Ovary (tissue), 9 donors: ENCODE measurements around the gene SLC30A5. TPM values are rescaled to one million over a fixed set of nuclear protein-coding genes. Genes with fewer than 3 reads are reported as not detected.

Experiments used
- DNase-seq, 5 donors: peaks; one replicate each; pipeline ENCODE4 v3.0.0-alpha.2; 2019 to 2020
- H3K27ac ChIP-seq, 2 donors: fragments of 200-600 bp; one replicate each; pipeline versions ENCODE4 v1.5.1 to v1.8.0; 2019 to 2022
- H3K27me3 ChIP-seq: fragments of 200-600 bp; one replicate; pipeline ENCODE4 v1.8.0; 2022
- H3K36me3 ChIP-seq: fragments of 200-600 bp; sonication (generic); one replicate; pipeline ENCODE4 v1.5.1; 2019
- H3K4me1 ChIP-seq: one replicate; pipeline ENCODE4 v1.8.1; 2013; ENCODE audit warnings: mild to moderate bottlenecking, moderate library complexity; ENCODE audit not compliant: insufficient read depth
- H3K4me3 ChIP-seq: fragments of 200-600 bp; sonication (generic); one replicate; pipeline ENCODE4 v1.5.1; 2017
- H3K9me3 ChIP-seq, 2 donors: fragments of 200-600 bp in 1 of 2; sonication (generic) in 1 of 2; one replicate each; pipeline versions ENCODE4 v1.5.1 to v1.8.1; 2013 to 2019; ENCODE audit warnings: mild to moderate bottlenecking in 1 of 2, moderate library complexity in 1 of 2
- EP300 ChIP-seq: sonication (generic); formaldehyde crosslinking; IDR thresholded peaks from one replicate; pipeline ENCODE4 v1.6.1; 2017; ENCODE audit warnings: antibody characterized with exemption
- POLR2A ChIP-seq: fragments of 450-650 bp; IDR thresholded peaks from one replicate; pipeline ENCODE4 v1.6.1; 2017; ENCODE audit warnings: antibody characterized with exemption, mild to moderate bottlenecking, moderate library complexity
- WGBS, 3 donors: extraction: QIAGEN DNeasy Blood & Tissue Kit in 1 of 3; methylation state at CpG; one replicate each; pipeline versions ENCODE4 v1.1.5 to v1.1.7; 2013 to 2017; 5-methylcytosine and 5-hydroxymethylcytosine counted together
- intact Hi-C, 4 donors: fragments of 100-400 bp; cut with DNase I; formaldehyde crosslinking; loops; one replicate each; pipeline versions ENCODE4 v1.11.0 to v1.15.1; 2022 to 2023
- polyA plus RNA-seq, 2 donors: library from polyadenylated mRNA; stranded (reverse); fragments of 200-250 nt in 1 of 2; fragments of 350-450 nt in 1 of 2; fragmentation: Illumina TruSeq in 1 of 2; extraction: RNeasy Lipid Tissue Mini Kit (QIAGEN cat#74804) in 1 of 2; gene quantifications; one replicate each; pipeline ENCODE4 v1.2.3, GENCODE V29; 2013 to 2014
- total RNA-seq, 7 donors: library from RNA; depleted of rRNA in 2 of 7; stranded (reverse); fragments of >200 nt in 2 of 7; fragmentation: NEBNext Ultra II Directional in 3 of 7; extraction: Animal tissue kit (Norgen Biotek cat#: 25700) in 3 of 7; gene quantifications; one replicate each; pipeline versions ENCODE4 v1.1.0 to v1.2.4, GENCODE V29; 2016 to 2023
- TF ChIP-seq, protein P1 (sequence below), 3 donors: fragments of 450-650 bp in 2 of 3; fragments of 200-600 bp in 1 of 3; IDR thresholded peaks; one replicate each; pipeline versions ENCODE4 v1.5.1 to v1.8.0; 2016 to 2022; ENCODE audit warnings: antibody characterized with exemption in 3 of 3, mild to moderate bottlenecking in 1 of 3
- donor health status: DM: no; HTN: no; CAD: no; lungs with moderate emphysema.
- donor health status: DM: no; HTN: no; CAD: no.
- donor health status: Bipolar disorder and iron deficiency.
- donor health status: DM: yes; HTN: yes; CAD: no.
- donor health status: DM: no; HTN: no; CAD: no.
- donor health status: DM: yes; HTN: yes; CAD: no.

Gene SLC30A5
- total and polyA plus RNA-seq, 9 donors, result 25.6 to 61.5 (median 46.2) TPM

DNA sequence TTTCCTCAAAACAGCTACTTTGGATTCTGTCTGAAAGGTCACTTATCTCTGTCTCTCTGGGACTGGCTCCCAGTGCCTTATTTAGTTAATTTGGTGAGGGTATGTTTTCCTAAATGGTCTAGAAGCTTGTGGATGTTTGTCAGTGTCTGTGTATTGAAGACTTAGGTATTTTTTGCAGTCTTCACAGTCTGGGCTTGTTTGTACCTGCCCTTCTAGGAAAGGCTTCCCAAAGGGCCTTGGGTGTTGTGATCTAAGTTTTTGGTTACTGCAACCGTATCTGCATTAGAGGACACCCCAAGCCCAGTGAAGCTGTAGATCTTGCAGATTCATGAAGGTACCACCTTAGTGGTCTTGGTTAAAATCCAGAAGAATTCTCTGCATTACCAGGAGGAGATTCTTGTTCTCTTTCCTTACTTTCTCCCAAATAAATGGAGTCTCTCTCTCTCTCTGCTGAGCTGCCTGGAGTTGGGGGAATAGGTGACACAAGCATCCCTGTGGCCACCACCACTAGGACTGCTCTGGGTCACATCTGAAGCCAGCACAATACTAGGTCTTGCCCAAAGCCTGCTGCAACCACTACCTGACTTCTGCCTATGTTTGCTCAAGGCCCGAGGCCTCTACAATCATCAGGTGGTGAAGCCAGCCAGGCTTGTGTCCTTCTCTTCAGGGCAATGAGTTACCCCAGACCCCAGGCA lies 55.3 kb downstream of the SLC30A5 start:
- Histone ChIP-seq H3K36me3 (no peaks in the 10 kb centered on the region), H3K9me3 (no peaks in the 10 kb centered on the region), H3K27ac (no peak overlapping the region), H3K27me3 (no peaks in the 10 kb centered on the region), H3K4me1 (no peaks in the 10 kb centered on the region), H3K4me3 (no peak overlapping the region)
- intact Hi-C loops, result no loop called here
- TF ChIP-seq, protein P1, sequence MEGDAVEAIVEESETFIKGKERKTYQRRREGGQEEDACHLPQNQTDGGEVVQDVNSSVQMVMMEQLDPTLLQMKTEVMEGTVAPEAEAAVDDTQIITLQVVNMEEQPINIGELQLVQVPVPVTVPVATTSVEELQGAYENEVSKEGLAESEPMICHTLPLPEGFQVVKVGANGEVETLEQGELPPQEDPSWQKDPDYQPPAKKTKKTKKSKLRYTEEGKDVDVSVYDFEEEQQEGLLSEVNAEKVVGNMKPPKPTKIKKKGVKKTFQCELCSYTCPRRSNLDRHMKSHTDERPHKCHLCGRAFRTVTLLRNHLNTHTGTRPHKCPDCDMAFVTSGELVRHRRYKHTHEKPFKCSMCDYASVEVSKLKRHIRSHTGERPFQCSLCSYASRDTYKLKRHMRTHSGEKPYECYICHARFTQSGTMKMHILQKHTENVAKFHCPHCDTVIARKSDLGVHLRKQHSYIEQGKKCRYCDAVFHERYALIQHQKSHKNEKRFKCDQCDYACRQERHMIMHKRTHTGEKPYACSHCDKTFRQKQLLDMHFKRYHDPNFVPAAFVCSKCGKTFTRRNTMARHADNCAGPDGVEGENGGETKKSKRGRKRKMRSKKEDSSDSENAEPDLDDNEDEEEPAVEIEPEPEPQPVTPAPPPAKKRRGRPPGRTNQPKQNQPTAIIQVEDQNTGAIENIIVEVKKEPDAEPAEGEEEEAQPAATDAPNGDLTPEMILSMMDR (IDR thresholded peaks at IDR 0.05), result no peak
- TF ChIP-seq POLR2A (no peak), EP300 (no peak)
- no peak for DNase-seq
- 81 to 95% (median 89%) methylated on average over 2 of the region's 2 CpGs for WGBS, 3 donors

DNA sequence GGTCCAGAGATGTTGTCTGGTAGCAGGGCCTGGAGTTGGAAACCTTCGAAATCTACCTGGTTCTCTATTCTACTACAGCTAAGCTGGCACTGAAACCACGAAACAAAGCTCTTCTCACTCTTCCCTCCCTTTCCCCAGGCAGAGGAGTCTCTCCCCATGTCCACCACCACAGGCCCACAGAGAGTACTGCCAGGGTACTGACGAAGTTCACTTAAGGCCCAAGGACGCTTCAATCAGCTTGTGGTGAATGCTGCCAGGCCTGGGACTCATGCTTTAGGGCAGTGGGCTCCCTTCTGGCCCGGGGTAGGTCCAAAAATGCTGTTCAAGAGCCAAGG lies 55.8 kb downstream of the SLC30A5 start:
- 90 to 97% (median 94%) methylated on average over 5 of the region's 5 CpGs for WGBS, 3 donors
- H3K4me1 ChIP-seq, result no peaks in the 10 kb centered on the region
- H3K9me3 ChIP-seq, result no peaks in the 10 kb centered on the region
- no peak overlapping the region for H3K27ac ChIP-seq
- no peaks in the 10 kb centered on the region for H3K36me3 ChIP-seq
- intact Hi-C loops, result no loop called here
- H3K4me3 ChIP-seq, result no peak overlapping the region
- H3K27me3 ChIP-seq, result no peaks in the 10 kb centered on the region
- TF ChIP-seq, protein P1 (IDR thresholded peaks at IDR 0.05), result no peak
- no peak for TF ChIP-seq POLR2A
- no peak for TF ChIP-seq EP300
- no peak for DNase-seq

DNA sequence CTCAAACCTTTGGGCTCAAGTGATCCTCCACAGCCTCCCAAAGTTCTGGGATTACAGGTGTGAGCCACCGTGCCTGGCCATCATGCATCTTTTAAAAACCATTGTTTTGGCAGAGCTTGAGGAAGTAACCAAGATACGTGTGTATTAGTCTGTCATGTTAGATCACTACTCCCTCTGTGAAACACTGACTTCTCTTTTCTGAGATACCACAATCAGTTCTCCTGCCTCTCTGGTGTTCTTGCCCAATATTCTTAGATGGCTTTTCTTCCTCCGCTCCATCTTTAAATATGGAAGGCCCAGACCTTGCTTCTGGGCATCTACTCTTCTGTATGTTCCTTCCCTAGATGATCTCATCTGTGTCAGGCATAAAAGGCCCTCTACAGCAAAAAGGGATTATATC lies 58.9 kb downstream of the SLC30A5 start:
- DNase-seq, result no peak
- WGBS, 3 donors, result 79 to 83% (median 80%) methylated on average over 3 of the region's 3 CpGs
- Histone ChIP-seq H3K27me3 (no peaks in the 10 kb centered on the region), H3K36me3 (no peaks in the 10 kb centered on the region), H3K4me1 (no peaks in the 10 kb centered on the region), H3K27ac (no peak overlapping the region), H3K9me3 (no peaks in the 10 kb centered on the region), H3K4me3 (no peak overlapping the region)
- TF ChIP-seq, protein P1 (IDR thresholded peaks at IDR 0.05), result no peak
- no peak for TF ChIP-seq EP300
- TF ChIP-seq POLR2A, result no peak
- intact Hi-C loops, result no loop called here

DNA sequence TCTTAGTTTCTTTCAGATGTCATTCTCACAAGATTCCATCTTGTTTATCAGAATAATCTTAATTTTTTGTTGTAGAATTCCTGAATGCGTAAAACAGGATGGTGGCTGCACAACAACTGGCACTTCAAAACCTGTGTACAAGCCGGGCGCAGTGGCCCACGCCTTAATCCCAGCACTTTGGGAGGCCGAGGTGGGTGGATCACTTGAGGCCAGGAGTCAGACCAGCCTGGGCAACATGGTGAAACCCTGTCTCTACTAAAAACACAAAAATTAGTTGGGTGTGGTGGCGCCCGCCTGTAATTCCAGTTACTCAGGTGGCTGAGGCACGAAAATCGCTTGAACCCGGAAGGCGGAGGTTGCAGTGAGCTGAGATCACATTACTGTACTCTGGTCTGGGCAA lies 62.6 kb downstream of the SLC30A5 start:
- Histone ChIP-seq H3K27me3 (no peaks in the 10 kb centered on the region), H3K4me1 (no peaks in the 10 kb centered on the region), H3K4me3 (no peak overlapping the region), H3K36me3 (no peaks in the 10 kb centered on the region), H3K9me3 (no peaks in the 10 kb centered on the region), H3K27ac (no peak overlapping the region)
- 96 to 97% (median 96%) methylated on average over 11 of the region's 11 CpGs for WGBS, 3 donors
- TF ChIP-seq POLR2A (no peak), EP300 (no peak)
- TF ChIP-seq, protein P1 (IDR thresholded peaks at IDR 0.05), result no peak
- no peak for DNase-seq
- intact Hi-C loops, result no loop called here
